Urothelium cell line (cell line): ENCODE data around the gene ADAMTSL1.

Source experiments
- DNase-seq: peaks from one replicate; pipeline ENCODE4 v3.0.0; 2011; ENCODE audit warnings: low spot score, mixed read lengths
- FAIRE-seq: peaks from 2 replicates; lab custom pipeline; 2011; peaks lifted over from hg19 to GRCh38; lab: Jason Lieb, UNC

ADAMTSL1 gene

DNA sequence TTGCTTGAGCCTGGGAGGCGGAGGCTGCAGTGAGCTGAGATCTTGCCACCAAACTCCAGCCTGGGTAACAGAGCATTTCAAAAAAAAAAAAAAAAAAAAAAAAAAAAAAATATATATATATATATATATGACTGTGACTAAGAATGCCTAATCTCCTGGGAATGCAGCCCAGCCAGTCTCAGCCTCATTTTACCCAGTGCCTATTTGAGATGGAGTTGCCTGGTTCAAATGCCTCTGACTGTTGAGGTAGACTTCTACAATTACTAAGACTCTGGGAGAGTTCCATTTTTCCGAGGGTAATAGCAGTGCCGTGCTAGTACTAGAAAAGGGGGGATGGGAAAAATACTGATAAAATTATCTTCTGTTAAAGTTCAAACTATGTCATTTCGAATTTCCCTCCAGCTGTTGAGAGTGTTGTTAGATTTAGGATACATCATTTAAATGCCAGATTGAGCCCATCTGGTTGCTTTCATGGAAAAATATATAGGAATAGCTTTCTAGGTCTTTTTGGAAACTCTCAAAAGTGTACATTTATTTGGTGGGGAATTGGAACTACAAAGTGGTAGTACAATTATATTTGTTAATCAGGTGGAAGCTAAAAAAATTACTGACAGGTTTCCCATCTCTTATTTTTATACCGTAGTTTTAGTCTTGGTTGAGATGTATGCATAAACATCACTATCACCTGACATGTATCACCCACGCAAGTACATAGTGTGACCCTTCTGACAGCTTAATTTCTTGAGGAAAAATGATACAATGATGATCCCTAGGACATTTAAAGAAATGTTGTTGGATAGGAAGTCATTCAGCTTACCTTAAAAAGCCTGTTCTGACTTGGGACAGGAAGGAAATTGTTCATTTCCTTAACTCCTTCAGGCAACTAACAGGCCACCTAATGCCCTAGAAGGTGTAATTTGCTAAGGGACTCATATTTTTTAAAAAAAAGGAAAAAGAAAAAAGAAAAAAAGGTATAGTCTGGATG lies 214.9 kb downstream of the ADAMTSL1 start:
- no peak for DNase-seq
- FAIRE-seq, result no peak

GRCh38 chr9:18689921-18690320 lies 216.0 kb downstream of the ADAMTSL1 start:
- DNase-seq, result no peak
- FAIRE-seq, result no peak

GRCh38 chr9:18692268-18692667 lies 218.3 kb downstream of the ADAMTSL1 start:
- DNase-seq, result no peak
- FAIRE-seq, result no peak

DNA sequence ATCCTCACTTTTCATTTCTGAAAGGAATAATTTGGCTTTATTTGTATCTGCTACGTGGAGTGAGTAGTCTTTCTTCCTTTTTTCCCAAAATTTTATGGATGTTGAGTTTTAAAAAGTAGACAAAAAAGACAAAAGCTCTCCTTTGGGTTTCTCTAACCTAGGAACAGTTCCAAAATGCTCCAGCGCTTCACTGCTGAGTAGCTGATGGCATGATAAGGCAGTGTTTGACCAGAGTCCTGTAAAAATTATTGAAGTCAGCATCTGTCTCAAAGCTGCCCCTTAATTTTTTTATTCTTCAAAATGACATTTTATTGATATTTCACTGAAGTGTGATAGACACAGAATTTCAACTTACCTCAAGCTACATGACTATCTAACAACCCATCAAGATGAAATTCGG lies 219.0 kb downstream of the ADAMTSL1 start:
- DNase-seq (no peak), FAIRE-seq (no peak)

DNA sequence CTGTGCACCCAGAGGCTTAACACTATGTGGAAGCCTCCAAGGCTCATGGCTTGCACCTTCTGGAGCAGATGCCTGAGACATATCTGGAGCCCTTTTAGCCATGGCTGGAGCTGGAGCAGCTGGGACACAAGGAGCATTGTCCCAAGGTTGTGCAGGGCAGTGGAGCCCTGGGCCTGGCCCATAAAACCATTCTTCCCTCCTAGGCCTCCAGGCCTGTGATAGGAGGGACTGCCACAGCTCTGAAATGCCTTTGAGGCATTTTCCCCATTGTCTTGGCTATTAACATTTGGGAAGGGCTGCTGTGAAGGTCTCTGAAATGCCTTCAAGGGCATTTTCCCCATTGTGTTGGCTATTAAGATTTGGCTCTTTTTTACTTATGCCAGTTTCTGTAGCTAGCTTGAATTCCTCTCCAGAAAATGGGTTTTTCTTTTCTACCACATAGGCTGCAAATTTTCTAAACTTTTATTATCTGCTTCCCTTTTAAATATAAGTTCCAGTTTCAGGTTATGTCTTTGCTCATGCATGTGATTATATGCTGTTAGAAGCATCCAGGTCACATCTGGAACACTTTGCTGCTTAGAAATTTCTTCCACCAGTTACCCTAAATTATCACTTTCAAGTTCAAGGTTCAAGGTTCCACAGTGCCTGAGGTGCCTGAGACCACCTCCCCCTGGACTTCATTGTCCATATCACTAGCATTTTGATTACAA lies 221.2 kb downstream of the ADAMTSL1 start:
- DNase-seq (no peak), FAIRE-seq (no peak)

DNA sequence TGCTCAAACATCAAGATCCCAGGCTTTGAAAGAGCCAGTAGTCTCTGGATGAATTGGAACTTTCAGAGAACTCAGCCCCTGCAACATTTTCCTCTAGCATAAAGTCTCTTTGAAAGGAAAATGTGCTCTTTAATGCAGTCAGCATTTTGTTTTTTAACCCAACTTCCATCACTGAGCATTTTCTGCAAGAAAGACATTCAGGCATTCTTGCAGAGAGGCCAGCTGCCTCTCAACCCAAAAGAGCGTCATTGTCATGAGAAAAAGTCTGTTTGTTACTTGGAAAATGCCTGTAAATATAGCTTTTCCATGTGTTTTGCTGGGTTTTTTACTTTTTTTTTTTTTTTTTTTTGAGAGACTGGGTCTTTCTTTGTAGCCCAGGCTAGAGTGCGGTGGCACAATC lies 225.0 kb downstream of the ADAMTSL1 start:
- DNase-seq (no peak), FAIRE-seq (no peak)

- no peak for FAIRE-seq
- no peak for DNase-seq
Measured at GRCh38 chr9:18699764-18700163, 225.8 kb downstream of the ADAMTSL1 start.

- no peak for DNase-seq
- FAIRE-seq, result no peak
Measured at GRCh38 chr9:18700714-18701113, 226.8 kb downstream of the ADAMTSL1 start.

- DNase-seq, result no peak
- no peak for FAIRE-seq
Measured at GRCh38 chr9:18703151-18703900, 229.4 kb downstream of the ADAMTSL1 start.

DNA sequence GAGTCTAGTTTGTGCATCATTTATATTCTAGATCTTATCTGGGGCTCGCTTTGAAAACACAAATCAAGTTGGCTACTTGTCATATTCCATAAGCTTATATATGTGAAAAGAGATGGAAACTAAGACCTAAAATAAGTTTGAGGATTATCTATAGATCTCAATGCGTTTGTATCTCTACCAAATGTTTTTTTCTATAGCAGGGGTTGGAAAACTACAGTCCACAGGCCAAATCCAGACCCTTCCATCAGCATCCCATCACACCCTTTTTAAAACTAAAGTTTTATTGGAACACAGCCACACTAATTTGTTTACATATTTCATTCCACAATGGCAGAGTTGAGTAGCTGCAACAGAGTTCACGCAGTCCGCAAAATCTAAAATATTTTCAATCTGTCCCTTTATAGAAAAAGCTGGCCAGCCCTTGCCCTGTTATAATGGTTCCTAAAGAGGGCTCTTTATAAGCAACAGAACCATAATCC lies 230.0 kb downstream of the ADAMTSL1 start:
- no peak for DNase-seq
- FAIRE-seq, result no peak

GRCh38 chr9:18705796-18706392 lies 231.9 kb downstream of the ADAMTSL1 start:
- DNase-seq (no peak), FAIRE-seq (no peak)

DNA sequence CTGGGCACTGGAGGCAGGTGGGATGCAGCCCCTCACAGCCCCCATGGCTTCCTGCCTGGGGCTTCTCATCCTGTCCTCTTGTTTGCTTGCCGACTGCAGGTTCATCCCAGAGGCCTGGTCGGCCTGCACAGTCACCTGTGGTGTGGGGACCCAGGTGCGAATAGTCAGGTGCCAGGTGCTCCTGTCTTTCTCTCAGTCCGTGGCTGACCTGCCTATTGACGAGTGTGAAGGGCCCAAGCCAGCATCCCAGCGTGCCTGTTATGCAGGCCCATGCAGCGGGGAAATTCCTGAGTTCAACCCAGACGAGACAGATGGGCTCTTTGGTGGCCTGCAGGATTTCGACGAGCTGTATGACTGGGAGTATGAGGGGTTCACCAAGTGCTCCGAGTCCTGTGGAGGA lies 232.7 kb downstream of the ADAMTSL1 start:
- DNase-seq, result no peak
- FAIRE-seq, result no peak

DNA sequence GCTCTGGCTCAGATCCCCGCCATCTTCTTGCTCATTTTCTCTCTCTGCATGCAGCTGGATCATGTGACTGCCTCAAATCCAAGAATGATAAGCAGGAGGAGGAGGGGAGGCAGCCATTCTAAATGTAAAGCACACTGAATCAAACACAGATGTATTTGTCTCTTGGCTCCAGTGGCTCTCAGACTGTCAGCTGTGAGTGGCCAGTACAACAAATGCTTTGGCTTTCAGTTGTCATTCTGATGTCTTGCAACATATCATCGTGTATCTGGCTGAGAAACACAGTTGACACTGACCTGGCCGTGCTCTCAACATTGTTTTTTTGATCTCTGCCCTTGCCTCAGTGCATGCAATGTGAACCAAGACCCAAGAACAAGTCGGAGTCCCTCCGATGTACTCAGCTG lies 233.1 kb downstream of the ADAMTSL1 start:
- FAIRE-seq, result no peak

DNA sequence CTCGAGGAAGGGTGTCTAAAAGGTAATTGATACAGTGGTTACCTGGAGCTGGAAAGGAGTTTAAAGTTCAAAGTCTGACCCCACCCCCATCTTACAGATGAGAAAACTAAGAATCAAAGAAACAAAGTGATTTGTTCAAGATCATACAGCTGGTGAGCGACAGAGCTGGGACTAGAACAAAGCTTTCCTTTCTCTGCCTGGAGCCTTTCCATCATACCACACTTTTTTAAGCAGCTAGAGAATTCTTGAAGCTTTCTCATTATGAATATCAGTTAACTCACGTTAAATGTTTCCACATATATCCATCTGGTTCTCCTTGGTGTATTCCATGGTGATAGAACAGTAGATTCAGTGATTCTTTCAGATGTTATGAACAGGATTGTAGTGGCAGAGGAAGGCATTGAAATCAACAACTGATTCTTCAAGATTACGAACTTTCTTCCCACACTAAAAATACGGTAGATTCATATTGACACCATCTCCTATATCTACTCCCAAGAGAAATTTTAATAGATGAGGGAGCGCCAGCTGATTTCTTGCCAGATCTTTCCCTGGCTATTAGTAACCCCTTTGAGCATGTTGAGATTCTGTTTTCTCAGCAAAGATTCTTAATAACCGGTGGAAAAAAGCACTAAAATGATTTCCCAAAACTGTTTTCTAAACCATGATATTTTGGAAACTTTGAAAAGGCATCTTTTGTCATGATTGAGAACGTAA lies 233.7 kb downstream of the ADAMTSL1 start:
- DNase-seq, result no peak
- no peak for FAIRE-seq

More for the DNA sequence above, 233.1 kb downstream of the ADAMTSL1 start:
- DNase-seq, result no peak

- FAIRE-seq (no peak), DNase-seq (no peak)
Measured at GRCh38 chr9:18708429-18708828, 234.5 kb downstream of the ADAMTSL1 start.

- DNase-seq (no peak), FAIRE-seq (no peak)
Measured at GRCh38 chr9:18710065-18710464, 236.1 kb downstream of the ADAMTSL1 start.

GRCh38 chr9:18717759-18718158 lies 243.8 kb downstream of the ADAMTSL1 start:
- FAIRE-seq (no peak), DNase-seq (no peak)

DNA sequence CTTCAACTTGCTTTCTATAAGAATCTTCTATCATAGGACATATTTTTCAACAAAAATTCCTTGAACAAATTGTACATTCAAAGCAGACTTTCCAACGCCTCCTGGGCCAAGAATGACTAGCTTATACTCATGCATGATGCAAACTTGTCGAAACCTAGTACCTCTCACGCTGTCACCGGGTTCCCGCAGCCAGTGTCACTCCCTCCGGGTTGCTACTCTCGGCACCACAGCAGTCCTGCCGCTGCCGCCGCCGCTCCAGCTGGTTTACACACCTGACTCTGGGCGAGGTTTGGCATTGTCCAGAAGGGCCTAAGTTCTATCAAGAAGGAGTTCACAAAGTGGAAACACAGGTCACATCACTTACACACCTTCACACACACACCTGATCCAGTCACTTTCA lies 244.4 kb downstream of the ADAMTSL1 start:
- DNase-seq (no peak), FAIRE-seq (no peak)

DNA sequence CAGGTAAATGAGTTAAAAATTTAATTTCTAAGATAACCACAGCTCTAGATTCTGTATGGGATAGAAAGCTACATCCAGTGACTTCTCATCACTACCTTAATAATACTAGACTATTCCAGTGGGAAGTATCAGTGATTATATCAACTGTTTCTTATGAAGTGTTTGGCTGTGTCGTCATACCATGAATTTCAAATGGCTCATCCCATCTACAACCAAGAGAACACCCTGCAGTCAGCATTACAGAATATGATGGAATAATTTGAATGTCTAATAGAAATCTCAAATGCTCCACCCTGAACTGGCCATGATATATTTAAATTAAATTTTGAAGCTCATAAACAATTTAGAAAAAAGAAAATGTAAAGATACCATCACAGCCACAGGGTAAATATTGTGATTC lies 245.0 kb downstream of the ADAMTSL1 start:
- no peak for DNase-seq
- FAIRE-seq, result no peak

- no peak for FAIRE-seq
- no peak for DNase-seq
Measured at GRCh38 chr9:18720691-18721090, 246.7 kb downstream of the ADAMTSL1 start.
